Stimulated activated CD8-positive, alpha-beta memory T cell treated with anti-CD3 and anti-CD28 coated beads, Interleukin-7, amount 100 ng/mL, for 1 hour (primary cell): ENCODE results near the gene P2RY8.
"Not testable (repeated sequence)": the region's sequence is repeated elsewhere in the genome, so short reads cannot be mapped to it uniquely, and the experiment has no call there.

Experiments
- DNase-seq, 2 donors: peaks; one replicate each; pipeline ENCODE4 v3.0.0-alpha.2; 2020; ENCODE audit warnings: low read depth in 2 of 2

The P2RY8 gene

DNA sequence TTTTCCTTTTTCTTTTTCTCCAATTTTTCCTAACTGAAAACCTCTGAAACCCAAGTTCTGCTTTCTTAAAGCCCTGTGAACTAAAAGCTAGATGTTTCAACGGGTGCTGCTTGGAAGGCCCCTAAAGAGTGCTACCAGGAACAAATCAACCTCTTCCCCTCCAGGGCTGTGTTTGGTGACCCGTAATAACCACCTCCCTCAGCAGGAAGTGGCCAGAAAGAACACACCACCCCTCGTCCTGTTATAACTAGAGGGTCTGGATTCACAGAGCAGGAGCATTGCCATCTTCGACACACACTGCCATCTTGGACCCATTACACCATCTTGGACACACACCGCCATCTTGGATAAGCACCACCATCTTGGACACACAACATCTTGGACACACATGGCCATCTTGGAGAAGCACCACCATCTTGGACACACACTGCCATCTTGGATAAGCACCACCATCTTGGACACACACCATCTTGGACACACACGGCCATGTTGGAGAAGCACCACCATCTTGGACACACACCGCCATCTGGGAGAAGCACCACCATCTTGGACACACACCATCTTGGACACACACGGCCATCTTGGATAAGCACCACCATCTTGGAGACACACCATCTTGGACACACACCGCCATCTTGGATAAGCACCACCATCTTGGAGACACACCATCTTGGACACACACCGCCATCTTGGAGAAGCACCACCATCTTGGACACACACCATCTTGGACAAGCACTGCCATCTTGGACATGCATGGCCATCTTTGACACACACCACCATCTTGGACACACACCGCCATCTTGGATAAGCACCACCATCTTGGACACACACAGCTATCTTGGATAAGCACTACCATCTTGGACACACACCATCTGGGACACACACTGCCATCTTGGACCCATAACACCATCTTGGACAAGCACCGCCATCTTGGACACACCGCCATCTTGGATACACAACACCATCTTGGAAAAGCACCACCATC, 89.7 kb downstream of the P2RY8 start:
- not testable (repeated sequence) for DNase-seq

- DNase-seq = no peak
These were observed 92.2 kb downstream of the P2RY8 start for GRCh38 chrX:1444561-1445500.

GRCh38 chrX:1443496-1444075, 93.4 kb downstream of the P2RY8 start:
- DNase-seq = no peak

DNA sequence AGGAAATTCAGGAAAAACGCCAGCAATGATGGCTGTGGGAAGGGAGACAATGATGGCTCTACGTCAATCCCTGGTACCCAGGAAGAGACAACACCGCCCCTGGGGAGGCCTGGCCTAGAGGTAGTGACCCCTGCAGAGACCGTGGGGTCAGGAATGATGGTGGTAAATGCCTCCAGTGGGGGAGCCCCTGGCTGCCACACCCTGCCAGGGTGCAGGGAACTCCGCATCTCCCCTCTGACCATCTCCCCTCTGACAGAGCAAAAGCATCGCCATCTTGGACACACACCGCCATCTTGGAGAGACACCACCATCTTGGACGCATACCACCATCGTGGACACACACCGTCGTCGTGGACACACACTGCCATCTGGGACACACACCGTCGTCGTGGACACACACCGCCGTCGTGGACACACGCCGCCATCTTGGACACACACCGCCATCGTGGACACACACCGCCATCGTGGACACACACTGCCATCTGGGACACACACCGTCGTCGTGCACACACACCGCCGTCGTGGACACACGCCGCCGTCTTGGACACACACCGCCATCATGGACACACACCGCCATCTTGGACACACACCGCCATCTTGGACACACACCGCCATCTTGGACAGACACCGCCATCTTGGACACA, 94.1 kb downstream of the P2RY8 start:
- DNase-seq = no peak

DNA sequence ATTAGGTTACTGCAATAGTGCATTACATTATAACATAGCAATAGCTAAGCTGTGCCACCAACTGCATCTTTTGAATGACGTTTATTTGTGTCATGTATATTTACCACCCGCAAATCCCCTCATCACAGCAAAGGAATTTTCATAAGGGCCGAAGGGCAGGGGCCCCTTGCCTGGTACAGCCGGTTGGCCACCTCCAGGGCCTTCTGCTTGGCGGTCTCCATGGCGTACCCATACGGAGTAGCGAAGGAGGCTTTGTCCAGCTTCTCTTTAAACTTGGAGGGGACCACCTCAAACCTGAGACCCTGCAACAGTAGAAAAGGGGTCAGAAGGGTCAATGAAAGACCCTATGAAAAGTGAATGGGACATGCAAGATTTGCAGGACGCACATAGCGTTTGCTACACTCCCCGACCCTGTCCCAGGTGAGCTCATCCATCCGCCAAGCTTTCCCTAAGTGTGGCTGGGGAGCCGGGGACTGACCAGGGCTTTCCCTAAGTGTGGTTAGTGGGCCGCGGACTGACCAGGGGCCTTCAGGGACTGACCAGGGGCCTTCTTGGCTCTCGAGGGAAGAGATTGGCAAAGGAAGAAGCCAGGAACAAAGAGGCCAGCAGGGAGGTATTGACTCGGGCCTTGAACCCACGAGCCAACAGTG, 94.8 kb downstream of the P2RY8 start:
- DNase-seq = no peak

GRCh38 chrX:1440506-1440905, 96.5 kb downstream of the P2RY8 start:
- no peak for DNase-seq

GRCh38 chrX:1435241-1435895, 101.6 kb downstream of the P2RY8 start:
- no peak for DNase-seq

GRCh38 chrX:1434871-1435240, 102.1 kb downstream of the P2RY8 start:
- no peak for DNase-seq

DNA sequence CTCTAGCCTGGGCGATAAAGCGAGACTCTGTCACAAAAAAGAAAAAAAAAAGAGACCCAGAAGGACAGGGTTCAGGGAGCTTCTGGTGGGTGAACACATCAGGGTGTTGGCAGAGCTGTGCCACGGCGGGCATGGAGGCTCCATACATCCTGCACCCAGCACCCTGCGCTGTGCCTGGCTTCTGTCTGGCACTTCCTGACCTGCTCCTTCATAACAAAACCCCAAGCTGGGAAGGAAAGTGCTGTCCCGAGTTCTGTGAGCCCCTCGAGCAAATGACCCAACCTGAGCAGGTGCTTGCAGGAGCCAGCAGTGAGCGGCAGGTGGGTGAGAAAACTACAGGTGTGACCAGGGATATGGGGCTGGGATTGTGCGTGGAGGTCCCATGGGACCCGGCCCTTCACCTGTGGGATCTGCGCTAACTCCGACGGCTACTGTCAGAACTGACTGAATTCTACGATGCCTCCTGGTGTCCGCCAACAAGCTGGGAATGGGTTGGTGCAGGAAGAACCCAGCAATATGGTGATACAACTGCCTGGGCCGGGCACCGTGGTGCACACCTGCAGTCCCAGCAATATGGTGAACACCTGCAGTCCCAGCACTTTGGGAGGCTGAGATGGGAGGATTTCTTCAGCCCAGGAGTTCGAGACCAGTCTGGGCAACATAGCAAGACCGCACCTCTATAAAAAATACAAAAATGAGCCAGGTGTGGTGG, 103.2 kb downstream of the P2RY8 start:
- DNase-seq = no peak

DNA sequence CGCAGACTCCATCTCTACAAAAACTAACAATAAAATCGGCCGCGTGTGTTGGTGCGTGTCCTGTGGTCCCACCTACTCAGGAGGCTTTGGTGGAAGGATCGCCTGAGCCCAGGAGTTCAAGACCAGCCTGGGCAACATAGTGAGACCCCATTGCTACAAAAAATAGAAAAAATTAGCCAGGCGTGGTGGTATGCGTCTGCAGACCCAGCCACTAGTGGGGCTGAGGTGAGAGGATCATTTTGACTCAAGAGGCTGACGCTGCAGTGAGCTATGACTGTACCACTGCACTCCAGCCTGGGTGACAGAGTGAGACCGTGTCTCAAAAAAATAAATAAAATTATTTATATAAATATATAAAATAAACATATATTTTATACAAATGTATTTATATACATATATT, 106.5 kb downstream of the P2RY8 start:
- no peak for DNase-seq

DNA sequence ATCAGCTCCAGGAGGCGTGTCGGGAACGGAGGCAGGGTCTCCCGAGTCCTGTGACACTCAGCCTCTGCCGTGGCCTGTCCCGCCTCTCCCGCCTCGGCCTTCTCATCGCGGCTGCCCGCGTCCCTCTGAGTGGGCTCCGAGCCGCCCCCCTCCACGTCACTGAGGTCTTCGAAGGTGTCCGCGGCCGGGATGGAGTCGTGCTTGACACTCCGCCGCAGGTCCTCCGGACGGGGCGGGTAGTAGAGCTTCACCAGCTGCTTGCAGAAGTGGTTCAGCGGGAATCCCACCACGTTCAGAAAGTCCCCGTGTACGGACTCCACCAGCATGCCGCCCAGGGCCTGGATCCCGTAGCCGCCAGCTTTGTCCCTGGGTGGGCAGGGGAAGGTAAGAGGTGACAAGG, 109.2 kb downstream of the P2RY8 start:
- no peak for DNase-seq

GRCh38 chrX:1426321-1426720, 110.7 kb downstream of the P2RY8 start:
- DNase-seq = not testable (repeated sequence)

- no peak for DNase-seq
These were observed 111.6 kb downstream of the P2RY8 start for GRCh38 chrX:1425381-1425780.

GRCh38 chrX:1424147-1424851, 112.7 kb downstream of the P2RY8 start:
- no peak for DNase-seq

DNA sequence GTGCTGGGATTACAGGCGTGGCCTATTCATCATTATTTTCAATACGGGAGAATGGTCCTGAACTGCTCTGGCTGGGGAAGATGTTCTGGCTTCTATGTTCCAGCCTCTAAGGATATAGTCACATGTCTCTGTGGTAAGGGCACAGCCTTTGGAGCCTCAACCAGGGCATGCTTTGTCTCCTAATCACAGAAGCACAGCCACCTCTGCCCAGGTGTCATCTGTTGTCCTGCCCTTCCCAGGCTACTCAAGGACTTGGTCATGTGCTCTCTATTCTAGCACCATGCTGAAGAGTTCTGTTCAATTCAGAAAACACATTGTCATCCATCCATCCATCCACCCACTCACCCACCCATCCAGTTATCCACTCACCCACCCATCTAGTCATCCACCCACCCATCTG, 113.8 kb downstream of the P2RY8 start:
- DNase-seq = no peak

DNA sequence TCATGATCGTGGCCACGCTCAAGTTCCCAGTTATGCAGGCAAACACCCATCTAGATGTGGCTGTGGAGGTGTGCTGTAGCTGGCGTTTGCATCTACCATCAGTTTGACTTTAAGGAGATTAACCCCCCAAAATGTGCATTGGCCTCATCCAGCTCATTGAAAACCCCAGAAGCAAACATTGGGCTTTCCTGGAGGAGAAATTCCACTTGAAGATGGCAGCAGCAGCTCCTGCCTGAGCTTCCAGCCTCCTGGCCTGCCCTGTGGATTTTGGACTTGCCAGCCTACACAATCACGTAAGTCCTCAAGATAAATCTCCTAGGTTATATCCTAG, 114.9 kb downstream of the P2RY8 start:
- DNase-seq = no peak

GRCh38 chrX:1421433-1422134, 115.4 kb downstream of the P2RY8 start:
- no peak for DNase-seq

GRCh38 chrX:1420371-1420770, 116.6 kb downstream of the P2RY8 start:
- no peak for DNase-seq
